K562 (cell line): ENCODE data around the gene OSTF1.

ENCODE experiments used
- CBX8 ChIP-seq: fragments of 200-600 bp; sonication (generic); IDR thresholded peaks from 2 replicates; pipeline ENCODE4 v1.6.1; 2012; ENCODE audit warnings: borderline replicate concordance, mixed run types, low read depth, mild to moderate bottlenecking, moderate library complexity, mixed read lengths, low read length, control low read depth, inconsistent platforms; ENCODE audit not compliant: poor library complexity, severe bottlenecking; ENCODE audit errors: extremely low read depth
- CHD1 ChIP-seq: fragments of 200-600 bp; sonication (generic); IDR thresholded peaks from one replicate; pipeline ENCODE4 v1.6.1; 2012; ENCODE audit warnings: mild to moderate bottlenecking, moderate library complexity, low read length, inconsistent platforms
- CTBP1 ChIP-seq: fragments of 450-650 bp; IDR thresholded peaks from 2 replicates; pipeline ENCODE4 v1.6.1; 2016; ENCODE audit warnings: borderline replicate concordance
- SMARCA4 ChIP-seq: fragments of 450-650 bp; IDR thresholded peaks from 2 replicates; pipeline ENCODE4 v1.6.1; 2016
- SRF ChIP-seq, 2 experiments: fragments of 250-450, 450-650 bp in 1 of 2; sonication (Bioruptor Pico) in 1 of 2; sonication (generic) in 1 of 2; formaldehyde crosslinking; IDR thresholded peaks; 2 replicates each; pipeline versions ENCODE4 v1.5.0 to v1.5.1; 2020 to 2022; ENCODE audit warnings: mild to moderate bottlenecking in 1 of 2, missing genetic modification reagents in 1 of 2
- ZNF57 ChIP-seq: fragments of 450-650 bp; formaldehyde crosslinking; IDR thresholded peaks from 2 replicates; pipeline ENCODE4 v1.4.0; 2020; ENCODE audit warnings: mild to moderate bottlenecking, moderate library complexity
- TF ChIP-seq, protein P1 (sequence below), 3 experiments: IDR thresholded peaks in 2 of 3; conservative IDR thresholded peaks in 1 of 3; 2 replicates each; pipeline ENCODE4 v1.5.1; 2011 to 2012; ENCODE audit warnings: low read length in 3 of 3, mild to moderate bottlenecking in 3 of 3, control low read depth in 2 of 3, improper control_type of control experiment in 1 of 3, inconsistent platforms in 1 of 3, low read depth in 1 of 3, mixed read lengths in 1 of 3, moderate library complexity in 1 of 3; ENCODE audit not compliant: insufficient read depth in 2 of 3

DNA sequence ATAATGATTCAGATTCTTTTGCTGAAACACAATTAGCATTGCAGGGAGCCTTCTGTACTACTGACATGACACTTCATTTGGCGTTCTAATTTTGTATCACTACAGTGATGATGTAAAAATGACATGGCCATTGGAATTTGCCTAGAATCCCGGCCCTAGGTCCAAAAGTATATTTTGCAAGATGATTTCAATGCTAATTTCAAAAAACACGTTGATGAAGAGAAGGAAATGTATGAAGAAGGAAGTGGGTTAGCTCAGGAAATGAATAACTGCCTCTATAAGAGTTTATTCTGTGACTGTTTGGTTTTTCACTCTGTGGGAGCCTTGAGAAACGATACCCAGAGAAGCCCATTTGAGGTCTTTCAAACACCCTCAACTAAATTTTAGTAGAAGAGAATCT, 59.3 kb downstream of the OSTF1 start:
- TF ChIP-seq CBX8 (no peak), SMARCA4 (no peak), SRF (CRISPR knock-in tag; IDR thresholded peaks at IDR 0.05) (no peak), CHD1 (no peak), CTBP1 (no peak), ZNF57 (CRISPR knock-in tag) (no peak)
- TF ChIP-seq, protein P1, sequence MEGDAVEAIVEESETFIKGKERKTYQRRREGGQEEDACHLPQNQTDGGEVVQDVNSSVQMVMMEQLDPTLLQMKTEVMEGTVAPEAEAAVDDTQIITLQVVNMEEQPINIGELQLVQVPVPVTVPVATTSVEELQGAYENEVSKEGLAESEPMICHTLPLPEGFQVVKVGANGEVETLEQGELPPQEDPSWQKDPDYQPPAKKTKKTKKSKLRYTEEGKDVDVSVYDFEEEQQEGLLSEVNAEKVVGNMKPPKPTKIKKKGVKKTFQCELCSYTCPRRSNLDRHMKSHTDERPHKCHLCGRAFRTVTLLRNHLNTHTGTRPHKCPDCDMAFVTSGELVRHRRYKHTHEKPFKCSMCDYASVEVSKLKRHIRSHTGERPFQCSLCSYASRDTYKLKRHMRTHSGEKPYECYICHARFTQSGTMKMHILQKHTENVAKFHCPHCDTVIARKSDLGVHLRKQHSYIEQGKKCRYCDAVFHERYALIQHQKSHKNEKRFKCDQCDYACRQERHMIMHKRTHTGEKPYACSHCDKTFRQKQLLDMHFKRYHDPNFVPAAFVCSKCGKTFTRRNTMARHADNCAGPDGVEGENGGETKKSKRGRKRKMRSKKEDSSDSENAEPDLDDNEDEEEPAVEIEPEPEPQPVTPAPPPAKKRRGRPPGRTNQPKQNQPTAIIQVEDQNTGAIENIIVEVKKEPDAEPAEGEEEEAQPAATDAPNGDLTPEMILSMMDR (IDR thresholded peaks at IDR 0.05 in 2 of 3, conservative IDR thresholded peaks at IDR 0.05 in 1 of 3; ENCODE audit: insufficient read depth in 2 of 3, low read depth in 1 of 3, low read length in 3 of 3): no peak
